ENCODE measurements around the gene DHODH. TPM values are rescaled to one million over a fixed set of nuclear protein-coding genes. Genes with fewer than 3 reads are reported as not detected.

The DHODH gene
- total and polyA plus RNA-seq, 2 of the 13 experiments (the other 11 are each of a cell fraction or from before 2014, with no cell fraction given), result 10.7 to 16.4 TPM

DNA sequence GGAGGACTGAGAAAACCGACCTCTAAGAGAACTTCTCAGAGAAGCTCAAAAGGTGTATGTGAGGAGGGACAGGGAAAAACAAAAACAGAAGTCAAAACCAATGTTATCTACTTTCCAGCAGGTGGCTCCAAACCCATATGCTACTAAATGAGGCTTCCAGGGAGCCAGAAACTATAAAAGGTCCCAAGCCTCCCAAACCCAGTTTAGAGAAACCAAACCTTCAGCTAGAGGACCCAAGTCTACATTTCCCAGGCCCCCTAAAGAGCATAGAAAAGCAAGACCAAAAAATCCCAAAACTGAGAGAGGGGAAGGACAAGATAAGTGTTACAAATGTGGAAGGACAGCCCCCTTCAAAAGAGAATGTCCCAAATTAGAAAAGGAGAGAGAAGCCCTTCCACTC is 58.2 kb downstream of the DHODH start (continued):
- TF ChIP-seq, protein P1, sequence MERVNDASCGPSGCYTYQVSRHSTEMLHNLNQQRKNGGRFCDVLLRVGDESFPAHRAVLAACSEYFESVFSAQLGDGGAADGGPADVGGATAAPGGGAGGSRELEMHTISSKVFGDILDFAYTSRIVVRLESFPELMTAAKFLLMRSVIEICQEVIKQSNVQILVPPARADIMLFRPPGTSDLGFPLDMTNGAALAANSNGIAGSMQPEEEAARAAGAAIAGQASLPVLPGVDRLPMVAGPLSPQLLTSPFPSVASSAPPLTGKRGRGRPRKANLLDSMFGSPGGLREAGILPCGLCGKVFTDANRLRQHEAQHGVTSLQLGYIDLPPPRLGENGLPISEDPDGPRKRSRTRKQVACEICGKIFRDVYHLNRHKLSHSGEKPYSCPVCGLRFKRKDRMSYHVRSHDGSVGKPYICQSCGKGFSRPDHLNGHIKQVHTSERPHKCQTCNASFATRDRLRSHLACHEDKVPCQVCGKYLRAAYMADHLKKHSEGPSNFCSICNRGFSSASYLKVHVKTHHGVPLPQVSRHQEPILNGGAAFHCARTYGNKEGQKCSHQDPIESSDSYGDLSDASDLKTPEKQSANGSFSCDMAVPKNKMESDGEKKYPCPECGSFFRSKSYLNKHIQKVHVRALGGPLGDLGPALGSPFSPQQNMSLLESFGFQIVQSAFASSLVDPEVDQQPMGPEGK (CRISPR knock-in tag; IDR thresholded peaks at IDR 0.05), result no peak
- TF ChIP-seq ZNF224 (CRISPR knock-in tag; IDR thresholded peaks at IDR 0.05) (no peak), ATF2 (CRISPR knock-in tag; IDR thresholded peaks at IDR 0.05) (no peak), DMAP1 (CRISPR knock-in tag; IDR thresholded peaks at IDR 0.05) (no peak), ZFP36L2 (CRISPR knock-in tag; IDR thresholded peaks at IDR 0.05) (no peak), ZNF670 (CRISPR knock-in tag; IDR thresholded peaks at IDR 0.05; ENCODE audit: borderline replicate concordance) (no peak), SIX1 (CRISPR knock-in tag; IDR thresholded peaks at IDR 0.05; ENCODE audit: borderline replicate concordance) (no peak), POLR2A (IDR thresholded peaks at IDR 0.05; ENCODE audit: insufficient read depth in 1 of 2, low read depth in 2 of 2, low read length in 2 of 2) (no peak), NR2F2 (IDR thresholded peaks at IDR 0.05; ENCODE audit: borderline replicate concordance, low read depth) (no peak), ZNF720 (CRISPR knock-in tag; IDR thresholded peaks at IDR 0.05) (no peak), NKX3-1 (CRISPR knock-in tag; IDR thresholded peaks at IDR 0.05) (no peak), GZF1 (CRISPR knock-in tag; IDR thresholded peaks at IDR 0.05) (no peak), ZNF878 (CRISPR knock-in tag; IDR thresholded peaks at IDR 0.05) (no peak), RAD21 (CRISPR knock-in tag; IDR thresholded peaks at IDR 0.05) (peak; percentile 87), NFE2L2 (IDR thresholded peaks at IDR 0.05; ENCODE audit: low read length) (0 out of 2 replicates have a peak, but pooled peaks have one; percentile 9), E2F2 (CRISPR knock-in tag; IDR thresholded peaks at IDR 0.05; ENCODE audit: borderline replicate concordance) (no peak), ZFP91 (CRISPR knock-in tag; IDR thresholded peaks at IDR 0.05; ENCODE audit: borderline replicate concordance) (no peak)
- TF ChIP-seq, protein P2, sequence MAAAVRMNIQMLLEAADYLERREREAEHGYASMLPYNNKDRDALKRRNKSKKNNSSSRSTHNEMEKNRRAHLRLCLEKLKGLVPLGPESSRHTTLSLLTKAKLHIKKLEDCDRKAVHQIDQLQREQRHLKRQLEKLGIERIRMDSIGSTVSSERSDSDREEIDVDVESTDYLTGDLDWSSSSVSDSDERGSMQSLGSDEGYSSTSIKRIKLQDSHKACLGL (CRISPR knock-in tag; IDR thresholded peaks at IDR 0.05), result no peak
- TF ChIP-seq, protein P3, sequence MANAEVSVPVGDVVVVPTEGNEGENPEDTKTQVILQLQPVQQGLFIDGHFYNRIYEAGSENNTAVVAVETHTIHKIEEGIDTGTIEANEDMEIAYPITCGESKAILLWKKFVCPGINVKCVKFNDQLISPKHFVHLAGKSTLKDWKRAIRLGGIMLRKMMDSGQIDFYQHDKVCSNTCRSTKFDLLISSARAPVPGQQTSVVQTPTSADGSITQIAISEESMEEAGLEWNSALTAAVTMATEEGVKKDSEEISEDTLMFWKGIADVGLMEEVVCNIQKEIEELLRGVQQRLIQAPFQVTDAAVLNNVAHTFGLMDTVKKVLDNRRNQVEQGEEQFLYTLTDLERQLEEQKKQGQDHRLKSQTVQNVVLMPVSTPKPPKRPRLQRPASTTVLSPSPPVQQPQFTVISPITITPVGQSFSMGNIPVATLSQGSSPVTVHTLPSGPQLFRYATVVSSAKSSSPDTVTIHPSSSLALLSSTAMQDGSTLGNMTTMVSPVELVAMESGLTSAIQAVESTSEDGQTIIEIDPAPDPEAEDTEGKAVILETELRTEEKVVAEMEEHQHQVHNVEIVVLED (CRISPR knock-in tag; IDR thresholded peaks at IDR 0.05; ENCODE audit: borderline replicate concordance), result no peak
